GM21447 (cell line): ENCODE results near the gene ZNF714.

Experiments
- ATAC-seq: cut with Tn5 transposase; IDR thresholded peaks from one replicate; pipeline ENCODE4 v1.9.1; 2021; ENCODE audit not compliant: unreplicated experiment

Gene ZNF714

GRCh38 chr19:21082011-21082975, at the start of gene ZNF714:
Gene ZNF714 (plus strand): TSS chr19:21082203. CDS start chr19:21098269, 16,066 bp downstream.
- peak; percentile 98 for ATAC-seq

DNA sequence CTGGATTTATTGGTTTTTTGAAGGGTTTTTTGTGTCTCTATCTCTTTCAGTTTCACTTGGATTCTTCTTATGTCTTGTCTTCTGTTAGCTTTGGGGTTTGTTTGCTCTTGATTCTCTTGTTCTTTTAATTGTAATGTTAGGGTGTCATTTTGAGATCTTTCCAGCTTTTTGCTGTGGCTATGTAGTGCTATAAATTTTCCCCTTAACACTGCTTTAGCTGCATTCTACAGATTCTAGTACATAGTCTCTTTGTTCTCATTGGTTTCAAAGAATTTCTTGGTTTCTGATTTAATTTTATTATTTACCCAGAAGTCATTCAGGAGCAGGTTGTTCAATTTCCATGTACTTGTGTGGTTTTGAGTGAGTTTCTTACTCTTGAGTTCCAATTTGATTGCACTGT, 37.0 kb upstream of the ZNF714 start:
- no peak for ATAC-seq

DNA sequence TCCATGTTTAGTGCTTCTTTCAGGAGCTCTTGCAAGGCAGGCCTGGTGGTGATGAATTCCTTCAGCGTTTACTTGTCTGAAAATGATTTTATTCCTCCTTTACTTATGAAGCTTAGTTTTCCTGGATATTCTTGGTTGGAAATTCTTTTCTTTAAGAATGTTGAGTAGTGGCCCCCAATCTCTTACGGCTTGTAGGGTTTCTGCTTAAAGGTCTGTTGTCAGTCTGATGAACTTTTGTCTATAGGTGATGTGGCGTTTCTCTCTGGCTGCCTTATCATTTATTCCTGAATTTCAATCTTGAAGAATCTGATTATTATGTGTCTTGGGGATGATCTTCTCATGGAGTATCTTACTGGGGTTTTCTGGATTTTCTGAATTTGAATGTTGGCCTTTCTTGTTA, 35.5 kb upstream of the ZNF714 start:
- ATAC-seq, result no peak

DNA sequence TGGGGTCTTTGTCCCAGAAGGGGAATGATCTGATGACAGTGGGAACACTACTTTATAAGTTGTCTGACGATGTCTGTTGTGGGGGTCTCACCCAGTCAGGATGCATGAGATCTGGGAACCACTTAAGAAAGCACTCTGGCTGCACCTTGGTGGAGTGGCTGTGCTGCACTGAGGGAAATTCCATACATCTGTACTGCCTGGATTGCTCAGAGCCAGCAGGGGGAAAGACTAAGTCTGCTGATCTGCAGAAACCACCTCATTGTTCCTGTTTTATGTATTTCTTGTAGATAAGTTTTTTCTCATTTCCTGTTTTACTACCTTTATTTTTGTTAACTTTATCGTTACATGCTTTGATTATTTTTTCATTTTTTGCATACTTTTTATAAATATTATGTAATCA, 34.3 kb upstream of the ZNF714 start:
- ATAC-seq, result no peak

DNA sequence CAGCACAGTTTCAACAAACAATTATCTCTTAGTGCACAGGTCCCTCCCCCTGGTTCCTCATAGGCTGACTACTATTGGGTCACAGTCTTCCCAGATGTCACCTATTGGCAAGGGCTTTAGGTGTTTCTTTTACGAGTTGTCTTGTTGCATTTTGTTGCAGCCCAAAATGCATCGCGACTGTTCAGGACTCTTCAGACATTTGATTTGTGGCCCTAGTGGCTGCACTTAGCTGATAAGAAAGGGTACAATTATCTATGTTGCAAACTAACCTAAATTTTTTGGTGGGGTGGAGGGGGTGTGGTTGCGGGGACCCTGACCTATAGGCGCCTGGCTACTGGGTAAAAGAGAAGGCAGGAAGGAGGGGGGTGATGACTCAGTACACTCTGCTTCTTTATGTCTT, 29.1 kb upstream of the ZNF714 start:
- no peak for ATAC-seq

DNA sequence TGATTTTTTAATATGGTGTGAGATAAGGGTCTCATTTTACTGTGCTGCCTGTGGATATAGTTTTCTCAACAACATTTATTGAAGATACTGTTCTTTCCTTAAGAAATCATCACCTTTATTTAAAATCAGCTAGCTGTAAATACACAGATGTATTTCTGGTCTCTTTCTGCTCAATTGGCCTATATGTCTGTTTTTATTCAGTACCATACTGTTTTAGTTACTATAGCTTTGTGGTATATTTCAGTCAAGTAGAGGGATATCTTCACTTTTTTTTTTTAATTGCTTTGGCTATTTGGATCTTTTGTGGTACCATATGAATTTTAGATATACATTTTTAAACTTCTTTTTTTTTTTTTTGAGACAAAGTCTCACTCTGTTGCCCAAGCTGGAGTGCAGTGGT, 16.7 kb upstream of the ZNF714 start:
- no peak for ATAC-seq

GRCh38 chr19:21084343-21084742, 2.3 kb downstream of the ZNF714 start:
- ATAC-seq, result no peak

GRCh38 chr19:21087871-21088270, 5.9 kb downstream of the ZNF714 start:
- ATAC-seq, result no peak

GRCh38 chr19:21092109-21092508, 10.1 kb downstream of the ZNF714 start:
- ATAC-seq, result no peak

DNA sequence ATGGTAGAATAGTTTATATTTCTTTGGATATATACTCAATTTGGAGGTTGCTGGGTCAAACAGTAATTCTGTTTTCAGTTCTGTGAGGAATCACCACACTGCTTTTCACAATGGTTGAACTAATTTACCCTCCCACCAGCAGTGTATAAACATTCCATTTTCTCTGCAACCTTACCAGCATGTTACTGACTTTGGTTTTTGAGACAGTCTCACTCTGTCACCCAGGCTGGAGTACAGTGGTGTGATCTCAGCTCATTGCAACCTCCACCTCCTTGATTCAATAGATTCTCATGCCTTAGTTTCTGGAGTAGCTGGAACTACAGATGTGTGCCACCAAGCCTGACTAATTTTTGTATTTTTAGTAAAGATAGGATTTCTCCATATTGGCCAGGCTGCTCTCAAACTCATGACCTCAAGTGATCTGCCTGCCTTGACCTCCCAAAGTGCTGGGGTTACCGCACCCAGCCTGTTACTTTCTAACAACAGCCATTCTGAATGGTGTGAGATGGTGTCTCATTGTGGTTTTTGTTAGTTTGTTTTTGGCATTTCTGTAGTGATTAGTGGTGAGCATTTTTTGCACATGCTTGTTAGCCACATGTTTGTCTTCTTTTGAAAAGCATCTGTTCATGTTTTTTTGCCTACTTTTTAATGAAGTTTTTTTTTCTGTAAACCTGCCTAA, 12.5 kb downstream of the ZNF714 start:
- no peak for ATAC-seq

DNA sequence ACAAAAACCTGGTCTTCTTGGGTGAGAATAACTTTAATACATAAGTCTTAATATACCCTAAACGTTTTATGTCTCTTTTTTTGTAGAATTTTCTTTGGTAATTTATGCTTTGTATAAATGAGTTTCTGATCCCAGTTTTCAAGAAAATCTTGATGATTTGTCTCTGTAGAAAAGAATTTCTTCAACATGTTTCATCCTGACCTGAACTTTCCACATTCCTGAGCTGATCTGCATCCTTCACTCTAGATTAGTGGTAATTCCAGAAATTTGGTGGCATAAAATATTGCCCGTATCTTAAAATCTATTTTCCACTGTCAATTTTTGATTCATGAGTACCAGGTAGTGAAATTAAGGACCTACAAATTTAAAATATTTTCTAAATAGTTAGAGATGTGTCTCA, 16.3 kb downstream of the ZNF714 start:
- ATAC-seq, result no peak

DNA sequence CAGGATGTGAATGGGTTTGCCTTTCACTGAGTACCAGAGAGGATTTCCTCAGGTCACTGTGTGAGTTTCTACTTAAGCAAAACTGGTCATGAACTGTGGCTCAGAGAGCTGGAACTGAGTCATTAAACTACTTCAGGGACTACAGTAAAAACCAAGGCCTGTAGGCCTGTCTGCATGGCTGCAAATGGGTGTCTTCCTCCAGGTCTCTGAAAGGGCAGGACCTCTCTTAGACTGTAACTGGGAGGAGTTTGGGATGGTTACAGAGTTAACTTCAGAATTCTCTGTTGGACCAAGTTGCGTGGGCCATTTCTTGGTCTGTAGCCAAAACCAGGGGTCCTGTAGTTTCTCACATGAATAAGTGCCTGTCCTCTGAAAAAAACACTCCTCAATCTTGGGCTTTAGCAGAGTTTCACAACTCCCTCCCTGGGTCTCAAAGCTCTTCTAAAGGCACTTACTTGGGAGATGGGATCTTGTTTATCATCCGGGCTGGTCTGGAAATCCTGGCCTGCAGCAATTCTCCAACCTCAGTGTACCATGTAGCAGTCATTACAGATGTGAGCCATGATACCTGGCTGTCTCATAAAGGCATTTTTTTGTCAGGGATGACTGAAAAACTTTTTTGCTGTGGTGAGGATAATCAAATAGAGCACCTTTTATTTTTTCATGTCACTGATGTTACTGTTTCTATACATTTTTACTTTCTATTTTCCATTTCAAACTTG, 19.7 kb downstream of the ZNF714 start:
- no peak for ATAC-seq

DNA sequence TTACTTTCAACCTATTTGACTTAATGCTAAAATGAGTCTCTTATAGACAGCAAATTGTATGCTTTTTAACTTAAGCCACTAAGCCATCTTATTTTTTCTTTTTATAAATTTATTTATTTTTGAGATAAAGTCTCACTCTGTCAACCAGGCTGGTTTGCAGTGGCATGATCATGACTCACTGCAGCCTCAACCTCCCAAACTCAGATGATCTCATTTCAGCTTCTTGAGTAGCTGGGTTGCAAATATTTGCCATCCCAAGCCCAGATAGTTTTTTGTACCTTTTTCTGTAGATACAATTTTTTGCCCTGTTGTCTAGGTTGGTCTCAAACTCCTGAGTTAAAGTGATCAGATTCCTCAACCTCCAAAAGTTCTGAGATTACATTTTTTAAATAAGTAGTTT, 27.1 kb downstream of the ZNF714 start:
- ATAC-seq, result no peak

DNA sequence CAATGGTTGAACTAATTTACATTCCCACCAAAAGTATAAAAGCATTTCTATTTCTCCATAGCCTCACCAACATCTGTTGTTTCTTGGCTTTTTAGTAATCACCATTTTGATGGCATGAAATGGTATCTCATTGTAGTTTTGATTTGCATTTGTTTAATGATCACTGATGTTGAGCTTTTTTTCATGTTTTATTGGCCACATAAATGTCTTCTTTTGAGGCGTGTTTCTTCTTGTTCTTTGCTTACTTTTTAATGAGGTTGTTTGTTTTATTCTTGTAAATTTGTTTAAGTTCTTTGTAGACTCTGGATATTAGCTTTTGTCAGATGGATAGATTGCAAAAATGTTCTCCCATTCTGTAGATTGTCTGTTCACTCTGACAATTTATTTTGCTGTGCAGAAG, 28.2 kb downstream of the ZNF714 start:
- no peak for ATAC-seq

DNA sequence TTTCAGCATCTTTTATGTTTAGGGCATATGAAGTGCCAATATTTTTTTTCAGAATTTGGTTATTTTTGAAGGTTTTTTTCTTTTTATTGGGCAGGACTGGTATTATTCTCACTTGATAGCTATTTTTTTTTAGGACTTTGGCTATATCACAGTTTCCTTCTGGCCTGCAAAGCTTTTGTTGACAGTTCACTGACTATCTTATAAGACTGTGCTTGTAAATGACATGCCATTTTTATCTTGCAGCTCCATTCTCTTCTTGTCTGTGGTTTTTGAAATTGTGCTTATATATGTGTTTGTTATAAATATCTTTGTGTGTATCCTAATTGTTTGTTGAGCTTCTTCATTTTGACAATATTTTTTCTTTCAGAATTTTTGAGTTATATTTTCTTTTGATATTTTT, 33.4 kb downstream of the ZNF714 start:
- ATAC-seq, result no peak

DNA sequence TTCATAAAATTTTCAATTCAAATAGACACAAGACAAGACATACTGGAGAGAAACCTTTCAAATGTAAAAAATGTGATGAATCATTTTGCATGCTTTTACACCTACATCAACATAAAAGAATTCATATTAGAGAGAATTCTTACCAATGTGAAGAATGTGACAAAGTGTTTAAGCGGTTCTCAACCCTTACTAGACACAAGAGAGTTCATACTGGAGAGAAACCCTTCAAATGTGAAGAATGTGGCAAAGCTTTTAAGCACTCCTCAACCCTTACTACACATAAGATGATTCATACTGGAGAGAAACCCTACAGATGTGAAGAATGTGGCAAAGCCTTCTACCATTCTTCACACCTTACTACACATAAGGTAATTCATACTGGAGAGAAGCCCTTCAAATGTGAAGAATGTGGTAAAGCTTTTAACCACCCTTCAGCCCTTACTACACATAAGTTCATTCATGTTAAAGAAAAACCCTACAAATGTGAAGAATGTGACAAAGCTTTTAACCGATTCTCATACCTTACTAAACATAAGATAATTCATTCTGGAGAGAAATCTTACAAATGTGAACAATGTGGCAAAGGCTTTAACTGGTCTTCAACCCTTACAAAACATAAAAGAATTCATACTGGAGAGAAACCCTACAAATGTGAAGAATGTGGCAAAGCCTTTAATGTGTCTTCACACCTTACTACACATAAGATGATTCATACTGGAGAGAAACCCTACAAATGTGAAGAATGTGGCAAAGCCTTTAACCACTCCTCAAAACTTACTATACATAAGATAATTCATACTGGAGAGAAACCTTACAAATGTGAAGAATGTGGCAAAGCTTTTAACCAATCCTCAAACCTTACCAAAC, 35.3 kb downstream of the ZNF714 start:
- ATAC-seq, result no peak

DNA sequence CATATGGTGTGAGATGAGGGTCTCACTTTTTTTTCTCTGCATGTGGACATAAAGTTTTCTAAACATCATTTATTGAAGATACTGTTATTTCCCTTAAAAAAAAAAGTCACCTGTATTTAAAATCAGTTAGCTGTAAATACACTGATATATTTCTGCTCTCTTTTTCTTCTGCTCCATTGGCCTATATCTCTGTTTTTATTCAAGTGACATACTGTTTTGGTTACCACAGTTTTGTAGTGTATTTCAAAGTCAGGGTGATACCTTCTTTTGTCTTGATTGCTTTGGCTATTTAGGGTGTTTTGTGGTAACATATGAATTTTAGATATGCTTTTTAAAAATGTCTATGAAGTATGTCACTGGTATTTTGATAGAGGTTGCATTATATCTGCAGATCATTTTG, 44.1 kb downstream of the ZNF714 start:
- ATAC-seq, result no peak

DNA sequence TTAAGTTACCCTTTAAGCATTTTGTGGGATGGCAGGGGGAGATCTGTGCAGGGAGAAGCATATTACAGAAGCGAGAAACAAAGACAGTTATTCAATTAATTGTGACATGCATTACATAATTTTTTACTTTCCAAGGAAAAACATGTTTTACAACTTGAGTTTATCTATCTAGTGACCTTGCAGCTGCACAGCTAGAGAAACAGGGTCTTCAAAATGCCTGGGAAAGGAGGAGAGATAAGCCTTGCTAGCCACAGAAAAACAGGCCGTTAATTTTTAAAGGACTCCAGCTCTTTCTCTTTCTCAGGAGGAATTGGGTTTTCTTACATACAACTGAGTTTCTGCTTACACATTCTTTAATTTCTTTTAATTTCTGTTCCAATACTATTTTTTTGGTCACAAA, 45.0 kb downstream of the ZNF714 start:
- ATAC-seq, result no peak

DNA sequence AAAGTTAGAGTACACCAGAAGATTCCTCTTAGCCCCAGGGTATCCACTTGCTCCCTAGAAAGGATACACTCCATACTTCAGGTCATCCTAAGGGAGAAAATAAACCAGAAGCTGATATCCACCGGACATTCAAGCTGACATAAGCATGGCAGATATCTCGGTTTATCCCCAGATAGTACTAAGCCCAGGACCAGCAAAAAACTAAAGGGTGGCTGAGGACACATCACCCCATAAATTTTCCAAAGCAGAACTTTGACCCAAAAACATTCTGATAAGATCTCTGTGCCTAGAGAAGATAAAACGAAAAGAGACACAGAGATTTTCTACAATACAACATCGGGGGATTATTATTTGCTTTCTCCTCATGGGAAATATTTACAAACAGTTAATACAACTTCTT, 45.9 kb downstream of the ZNF714 start:
- ATAC-seq, result no peak

- ATAC-seq, result no peak
Observed at GRCh38 chr19:21128901-21129698, 47.1 kb downstream of the ZNF714 start.
